GM19467 (cell line): ENCODE data around the gene CFAP20DC.
A peak's percentile ranks its signal among the peaks of the same experiment; 100 is the strongest.
"Not testable (repeated sequence)": the region's sequence is repeated elsewhere in the genome, so short reads cannot be mapped to it uniquely, and the experiment has no call there.

ENCODE experiments used
- ATAC-seq: cut with Tn5 transposase; IDR thresholded peaks from one replicate; pipeline ENCODE4 v1.9.1; 2021; ENCODE audit warnings: mild to moderate bottlenecking, moderate library complexity; ENCODE audit not compliant: unreplicated experiment

Gene CFAP20DC

DNA sequence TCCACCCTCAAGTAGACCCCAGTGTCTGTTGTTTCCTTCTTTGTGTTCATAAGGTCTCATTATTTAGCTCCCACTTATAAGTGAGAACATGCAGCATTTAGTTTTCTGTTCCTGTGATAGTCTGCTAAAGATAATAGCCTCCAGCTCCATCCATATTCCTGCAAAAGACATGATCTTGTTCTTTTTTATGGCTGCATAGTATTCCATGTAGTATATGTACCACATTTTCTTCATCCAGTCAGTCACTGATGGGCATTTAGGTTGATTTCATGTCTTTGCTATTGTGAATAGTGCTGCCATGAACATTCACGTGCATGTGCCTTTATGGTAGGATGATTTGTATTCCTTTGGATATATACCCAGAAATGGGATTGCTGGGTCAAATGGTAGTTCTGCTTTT, 82.0 kb downstream of the CFAP20DC start:
- not testable (repeated sequence) for ATAC-seq

DNA sequence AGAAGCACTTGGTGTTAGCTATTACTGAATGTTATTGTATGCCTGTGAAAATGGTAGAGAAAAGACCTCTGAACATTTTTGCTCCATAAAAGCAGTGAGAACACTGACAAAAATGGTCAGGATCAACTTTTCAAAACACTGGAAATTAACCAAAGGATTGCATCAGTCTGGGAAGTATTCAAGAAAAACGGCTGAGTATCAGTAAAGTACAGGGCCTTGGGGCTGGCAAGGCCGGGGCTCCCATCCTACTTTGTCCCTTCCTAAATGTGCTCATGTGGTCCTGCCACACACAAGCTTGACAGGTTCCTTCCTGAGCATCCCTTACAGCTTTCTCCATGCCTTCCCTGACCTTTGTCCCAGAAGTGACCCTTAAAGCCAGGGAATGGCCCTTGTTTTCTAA, 84.0 kb downstream of the CFAP20DC start:
- ATAC-seq: no peak

DNA sequence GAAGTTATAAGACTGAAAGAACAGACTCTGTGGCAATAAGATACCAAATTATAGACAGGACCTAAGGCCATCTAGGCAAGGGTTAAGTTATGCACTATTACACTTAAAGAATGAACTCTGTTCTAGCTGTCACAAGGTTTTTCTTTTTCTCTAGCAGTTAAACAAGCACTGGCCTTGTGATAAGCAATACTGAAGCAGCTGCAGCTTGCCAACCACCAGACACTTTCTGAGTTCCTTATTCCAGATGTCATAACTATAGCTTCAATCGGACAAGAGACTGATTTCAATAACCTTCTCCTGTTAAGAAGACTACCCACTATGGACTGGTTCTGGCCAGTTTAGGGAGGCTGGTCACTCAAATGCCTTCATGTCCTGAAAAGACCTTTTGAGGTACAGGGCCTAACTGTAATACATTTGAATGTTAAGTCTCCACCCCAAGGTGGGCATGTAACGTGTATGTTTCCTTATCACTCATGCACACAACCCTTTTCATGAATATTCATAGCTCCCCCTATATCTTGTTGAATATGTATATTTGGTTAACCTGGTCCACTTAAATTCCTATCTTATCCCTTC, 85.8 kb downstream of the CFAP20DC start:
- ATAC-seq: no peak

DNA sequence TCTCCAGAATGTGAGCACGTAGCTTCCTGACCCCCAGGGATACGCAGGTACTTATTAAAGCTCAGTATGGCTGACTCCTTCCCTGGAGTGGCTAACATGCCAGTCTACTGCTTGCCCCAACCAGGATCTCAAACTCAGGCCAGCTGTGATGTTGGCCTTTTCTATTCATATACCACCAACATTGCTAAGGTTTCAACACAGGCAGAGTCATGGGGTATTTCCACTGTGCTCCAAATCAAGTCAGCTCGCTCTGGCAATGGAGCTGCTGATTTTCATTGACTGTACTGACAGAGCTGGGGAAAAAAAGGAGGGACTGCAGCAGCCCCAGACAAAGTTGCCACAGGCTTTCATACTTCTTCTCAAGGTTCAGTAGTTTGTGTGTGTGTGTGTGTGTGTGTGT, 87.0 kb downstream of the CFAP20DC start:
- no peak for ATAC-seq

DNA sequence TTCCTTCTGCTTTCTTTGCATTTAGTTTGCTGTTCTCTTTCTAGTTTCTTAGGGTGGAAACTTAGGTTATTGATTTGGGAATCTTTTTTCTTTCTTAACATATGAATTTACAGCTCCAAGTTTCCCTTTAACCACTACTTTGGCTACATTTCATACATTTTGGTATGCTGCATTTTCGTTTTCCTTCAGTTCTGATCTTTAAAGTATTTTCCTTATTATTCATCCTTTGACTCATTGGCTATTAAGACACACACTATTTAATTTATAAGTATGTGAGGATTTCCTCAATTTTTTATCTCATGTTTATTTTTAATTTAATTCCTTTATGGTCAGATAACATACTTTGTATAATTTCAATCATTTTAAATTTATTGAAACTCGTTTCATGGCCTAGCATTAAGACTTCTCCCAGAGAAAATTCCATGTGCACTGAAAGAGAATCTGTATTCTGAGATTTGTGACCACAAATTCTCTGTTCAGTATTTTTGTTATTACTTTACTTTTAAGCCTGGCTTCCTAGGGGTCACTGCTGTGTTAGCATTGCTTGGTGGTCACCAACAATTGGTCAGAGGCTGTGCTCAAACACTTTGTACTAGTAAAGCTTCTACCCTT, 87.7 kb downstream of the CFAP20DC start:
- ATAC-seq: no peak

DNA sequence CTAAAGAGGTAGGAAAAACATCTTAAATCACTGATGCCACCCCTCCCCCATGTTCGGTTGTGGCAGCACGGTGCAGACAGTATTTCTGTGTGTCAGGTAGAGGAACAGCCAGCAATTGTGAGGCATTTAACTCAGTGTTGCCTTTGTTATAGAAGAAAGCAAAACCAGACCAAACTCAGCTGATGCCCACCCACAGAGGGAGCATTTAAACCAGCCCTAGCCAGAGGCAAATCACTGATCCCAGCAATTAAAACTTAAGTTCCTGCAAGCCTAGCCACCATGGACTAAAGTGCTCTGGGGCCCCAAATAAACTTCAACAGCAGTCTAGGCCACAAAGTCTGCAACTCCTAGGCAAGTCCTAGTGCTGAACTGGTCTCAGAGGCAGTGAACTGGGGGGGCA, 94.5 kb downstream of the CFAP20DC start:
- no peak for ATAC-seq

DNA sequence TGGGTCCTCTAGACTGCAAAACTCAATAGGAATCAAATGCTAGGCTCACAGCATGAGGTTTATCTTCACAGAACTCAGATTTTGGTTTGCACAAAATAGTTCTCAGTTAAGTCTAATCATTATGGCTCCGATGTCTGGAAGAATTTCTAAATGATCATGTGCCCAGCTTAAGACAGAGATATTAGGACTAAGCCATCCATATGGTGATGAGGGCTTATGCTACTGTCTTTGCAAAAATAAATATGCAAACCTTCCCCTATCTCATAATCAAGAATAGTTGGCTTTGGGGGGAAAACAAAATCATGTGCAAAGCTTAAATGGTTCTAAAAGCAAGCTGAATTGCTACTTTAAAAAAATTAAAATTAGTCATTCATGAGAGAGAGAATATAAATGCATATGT, 96.5 kb downstream of the CFAP20DC start:
- ATAC-seq: no peak

DNA sequence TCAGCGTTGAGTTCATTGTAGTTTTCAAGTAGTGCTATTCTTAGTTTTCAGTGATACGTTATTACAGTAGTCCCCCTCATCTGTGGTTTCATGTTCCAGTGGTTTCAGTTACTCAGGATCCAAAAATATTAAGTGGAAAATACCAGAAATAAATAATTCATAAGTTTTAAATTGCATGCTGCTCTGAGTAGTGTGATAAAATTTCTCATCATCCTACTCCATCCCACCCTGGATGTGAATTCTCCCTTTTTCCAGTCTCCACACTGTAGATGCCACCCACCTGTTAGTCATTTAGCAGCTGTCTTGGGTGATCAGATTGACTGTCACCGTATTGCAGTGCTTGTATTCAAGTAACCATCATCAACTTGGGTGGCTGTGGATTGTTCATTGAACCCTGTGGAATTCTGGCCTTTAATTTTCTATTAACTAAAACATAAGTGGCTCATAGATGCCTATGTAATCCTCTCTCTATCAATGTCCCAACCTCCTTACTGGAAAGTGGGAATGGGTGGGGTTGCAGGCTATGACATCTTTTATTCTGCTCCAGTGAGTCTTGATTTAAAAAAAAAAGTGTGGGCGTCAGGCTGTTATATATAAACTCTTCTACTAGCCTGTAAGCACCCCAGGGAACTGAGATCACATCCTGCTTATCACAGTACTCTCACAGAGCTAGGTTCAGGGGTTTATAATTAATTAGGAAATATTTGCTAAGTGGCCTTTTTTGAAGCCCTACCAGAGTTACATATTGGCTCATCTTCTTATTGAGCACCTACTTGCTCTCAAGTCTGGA, 97.5 kb downstream of the CFAP20DC start:
- ATAC-seq: peak; percentile 81

DNA sequence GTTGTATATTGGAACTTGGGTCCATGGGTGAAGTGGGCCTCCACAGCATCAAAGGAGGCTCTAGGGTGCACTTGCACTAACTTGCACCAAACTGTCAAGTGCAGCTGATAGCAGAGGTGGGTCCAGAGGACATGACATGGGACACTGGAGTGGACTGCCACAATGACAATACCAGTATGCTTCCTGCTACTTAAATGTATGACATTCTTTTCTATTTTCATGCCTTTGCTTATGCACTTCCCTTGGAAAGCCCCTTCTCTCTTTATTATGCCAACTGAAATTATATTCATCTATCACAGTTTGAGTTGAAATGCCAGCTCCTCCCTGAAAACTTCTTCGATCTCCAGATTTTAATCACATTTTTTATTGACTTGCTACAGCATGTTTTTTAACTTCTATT, 101.8 kb downstream of the CFAP20DC start:
- no peak for ATAC-seq

DNA sequence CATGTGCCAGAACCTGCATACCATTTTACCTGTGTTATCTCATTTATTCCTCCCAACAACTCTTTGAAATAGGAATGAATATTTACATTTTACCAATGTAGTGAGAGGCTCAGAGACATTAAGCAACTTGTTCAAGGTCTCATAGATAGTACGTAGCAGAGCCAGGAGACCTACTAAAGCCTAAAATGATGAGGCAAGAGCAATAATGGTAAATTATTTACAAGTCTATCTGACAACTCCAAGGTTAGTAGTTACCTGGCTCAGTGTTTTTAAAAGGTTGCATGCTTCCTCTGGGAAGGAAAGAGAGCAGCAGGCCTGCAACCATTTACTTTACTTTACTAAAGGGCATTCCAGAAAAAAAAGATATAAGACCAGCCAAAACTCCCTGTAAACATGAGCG, 103.0 kb downstream of the CFAP20DC start:
- no peak for ATAC-seq

DNA sequence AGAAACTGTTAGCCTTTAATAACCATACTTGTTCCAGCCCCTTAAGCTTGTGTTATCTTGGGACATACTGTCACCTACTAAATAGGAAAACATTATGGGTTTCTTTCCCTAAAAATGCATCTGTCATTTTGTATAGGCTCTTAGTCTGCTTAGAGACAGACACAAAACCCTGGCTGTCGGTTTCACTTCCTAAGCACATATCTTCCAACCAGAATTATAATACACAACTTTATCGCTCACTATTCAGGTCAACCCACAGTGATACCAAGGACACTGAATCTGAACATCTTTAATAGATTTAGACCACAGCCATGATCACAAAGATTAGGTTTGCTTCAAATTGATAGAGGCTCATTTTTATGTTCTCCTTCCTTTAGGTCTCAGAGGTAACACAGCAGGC, 111.8 kb downstream of the CFAP20DC start:
- no peak for ATAC-seq

DNA sequence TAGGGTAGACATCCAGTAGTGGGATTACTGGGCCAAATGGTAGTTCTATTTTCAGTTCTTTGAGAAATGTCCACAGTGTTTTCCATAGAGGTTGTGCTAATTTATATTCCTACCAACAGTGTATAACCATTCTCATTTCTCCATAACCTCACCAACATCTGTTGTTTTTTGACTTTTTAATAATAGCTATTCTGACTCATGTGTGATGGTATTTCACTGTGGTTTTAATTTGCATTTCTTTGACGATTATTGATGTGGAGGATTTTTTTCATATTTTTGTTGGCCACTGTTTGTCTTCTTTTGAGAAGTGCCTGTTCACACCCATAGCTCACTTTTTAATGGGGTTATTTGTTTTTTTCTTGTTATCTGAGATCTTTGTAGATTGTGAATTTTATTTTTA, 125.2 kb downstream of the CFAP20DC start:
- ATAC-seq: no peak

DNA sequence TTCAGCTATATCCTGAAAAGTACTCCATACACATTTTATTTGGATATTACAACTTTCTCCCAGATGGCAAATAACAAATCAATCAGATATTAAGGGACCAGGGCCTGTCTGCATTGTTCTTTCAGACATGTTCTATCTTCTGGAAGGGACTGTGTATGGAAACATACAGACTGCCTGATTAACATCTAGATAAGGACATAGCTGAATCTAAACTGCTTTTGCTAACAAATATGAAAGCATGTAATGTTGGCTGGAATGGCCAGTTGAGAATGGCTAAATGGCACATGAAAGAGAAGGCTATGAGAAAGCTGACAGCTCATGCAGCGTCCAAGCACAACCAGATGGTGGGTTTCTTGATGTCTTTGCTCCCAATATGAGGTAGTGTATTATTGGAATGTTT, 149.4 kb downstream of the CFAP20DC start:
- no peak for ATAC-seq

DNA sequence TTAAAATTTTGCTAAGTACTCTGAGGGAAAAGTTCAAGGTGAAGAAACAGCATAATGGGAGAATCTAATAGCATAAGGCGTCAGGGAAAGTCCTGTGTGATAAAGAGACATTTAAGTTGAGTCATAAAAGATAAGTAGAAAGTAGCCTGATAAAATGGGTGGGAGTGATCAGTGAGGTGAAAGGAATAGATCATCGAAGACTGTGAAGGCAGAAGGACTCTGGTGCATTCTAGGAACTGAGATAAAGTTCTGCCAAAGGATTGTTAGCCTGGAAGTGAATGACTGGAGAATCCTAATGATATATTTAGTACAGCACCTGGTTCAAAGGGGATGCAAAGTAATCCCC, 149.9 kb downstream of the CFAP20DC start:
- ATAC-seq: no peak

DNA sequence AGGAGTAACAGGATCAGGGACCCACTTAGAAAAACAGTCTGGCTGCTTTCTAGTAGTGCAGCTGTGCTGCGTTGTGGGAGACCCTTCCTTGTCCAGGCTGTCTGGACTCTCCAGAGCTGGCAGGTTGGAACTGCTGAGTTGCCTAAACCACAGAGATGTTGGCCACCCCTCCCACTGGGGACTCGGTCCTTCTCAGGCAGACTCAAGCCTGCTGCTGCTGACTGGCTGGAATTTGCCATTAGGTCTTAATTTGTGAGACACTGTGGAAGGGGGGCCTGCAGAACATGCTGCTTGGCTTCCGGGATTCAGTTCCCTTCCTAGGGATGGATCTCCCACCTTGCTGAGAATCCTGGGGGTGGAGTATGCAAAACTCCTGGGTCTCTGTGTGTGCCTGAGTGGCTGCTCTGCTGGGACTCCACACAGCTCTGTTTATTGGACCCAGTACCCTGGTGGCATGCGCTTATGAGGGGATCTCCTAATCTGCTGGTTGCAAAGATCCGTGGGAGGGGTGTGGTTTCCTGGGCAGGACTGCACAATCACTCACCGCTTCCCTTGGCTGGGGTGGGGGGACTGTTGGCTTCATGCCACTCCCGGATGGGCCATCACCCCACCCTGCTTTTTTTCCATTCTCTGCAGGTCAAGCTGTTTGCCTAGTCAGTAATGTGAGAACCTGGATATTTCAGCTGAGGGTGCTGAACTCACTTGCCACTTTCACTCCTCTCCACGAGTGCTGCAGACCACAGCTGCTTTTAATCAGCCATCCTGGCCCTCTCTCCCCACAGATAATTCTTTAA, 150.5 kb downstream of the CFAP20DC start:
- peak; percentile 62 for ATAC-seq

DNA sequence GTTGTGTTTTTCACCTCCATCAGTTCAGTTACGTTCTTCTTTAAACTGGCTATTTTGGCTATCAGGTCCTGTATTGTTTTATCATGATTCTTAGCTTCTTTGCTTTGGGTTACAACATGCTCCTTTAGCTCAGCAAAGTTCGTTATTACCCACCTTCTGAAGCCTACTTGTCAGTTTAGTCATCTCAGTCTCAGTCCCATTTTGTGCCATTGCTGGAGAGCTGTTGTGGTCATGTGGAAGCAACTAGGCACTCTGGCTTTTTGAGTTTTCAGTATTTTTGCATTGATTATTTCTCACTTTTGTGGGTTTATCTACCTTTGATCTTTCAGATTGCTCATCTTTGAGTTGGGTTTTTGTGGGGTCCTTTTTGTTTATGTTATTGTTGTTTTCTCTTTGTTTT, 151.3 kb downstream of the CFAP20DC start:
- no peak for ATAC-seq

DNA sequence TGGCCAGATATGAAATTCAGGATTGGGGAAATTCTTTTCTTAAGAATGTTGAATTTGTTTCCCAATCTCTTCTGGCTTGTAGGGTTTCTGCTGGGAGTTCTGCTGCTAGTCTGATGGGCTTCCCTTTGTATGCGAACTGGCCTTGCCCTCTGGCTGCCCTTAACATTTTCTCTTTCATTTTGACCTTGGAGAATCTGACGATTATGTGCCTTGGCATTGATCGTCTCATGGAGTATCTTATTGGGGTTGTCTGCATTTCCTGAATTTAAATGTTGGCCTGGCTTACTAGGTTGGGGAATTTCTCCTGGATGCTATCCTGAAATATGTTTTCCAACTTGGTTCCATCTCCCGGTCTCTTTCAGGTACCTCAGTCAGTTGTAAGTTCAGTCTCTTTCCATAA, 152.2 kb downstream of the CFAP20DC start:
- no peak for ATAC-seq

DNA sequence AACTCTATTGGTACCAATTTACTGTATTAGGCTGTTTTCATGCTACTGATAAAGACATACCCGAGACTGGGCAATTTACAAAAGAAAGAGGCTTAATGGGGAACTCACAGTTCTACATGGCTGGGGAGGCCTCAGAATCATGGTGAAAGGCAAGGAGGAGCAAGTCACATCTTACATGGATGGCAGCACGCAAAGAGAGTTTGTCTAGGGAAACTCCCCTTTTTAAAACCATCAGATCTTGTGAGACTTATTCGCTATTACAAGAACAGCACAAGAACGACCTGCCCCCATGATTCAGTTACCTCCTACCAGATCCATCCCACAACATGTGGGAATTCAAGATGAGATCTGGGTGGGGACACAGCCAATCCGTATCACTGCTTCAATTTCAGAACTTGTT, 154.1 kb downstream of the CFAP20DC start:
- ATAC-seq: not testable (repeated sequence)

DNA sequence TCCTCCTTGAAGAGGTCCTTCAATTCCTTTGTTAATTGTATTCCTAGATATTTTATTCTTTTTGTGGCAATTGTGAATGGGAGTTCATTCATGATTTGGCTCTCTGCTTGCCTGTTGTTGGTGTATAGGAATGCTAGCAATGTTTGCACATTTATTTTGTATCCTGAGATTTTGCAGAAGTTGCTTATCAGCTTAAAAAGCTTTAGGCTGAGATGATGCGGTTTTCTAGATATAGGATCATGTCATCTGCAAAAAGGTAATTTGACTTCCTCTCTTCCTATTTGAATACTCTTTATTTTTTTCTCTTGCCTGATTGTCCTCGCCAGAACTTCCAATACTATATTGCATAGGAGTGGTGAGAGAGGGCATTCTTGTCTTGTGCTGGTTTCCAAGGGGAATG, 157.3 kb downstream of the CFAP20DC start:
- ATAC-seq: not testable (repeated sequence)

DNA sequence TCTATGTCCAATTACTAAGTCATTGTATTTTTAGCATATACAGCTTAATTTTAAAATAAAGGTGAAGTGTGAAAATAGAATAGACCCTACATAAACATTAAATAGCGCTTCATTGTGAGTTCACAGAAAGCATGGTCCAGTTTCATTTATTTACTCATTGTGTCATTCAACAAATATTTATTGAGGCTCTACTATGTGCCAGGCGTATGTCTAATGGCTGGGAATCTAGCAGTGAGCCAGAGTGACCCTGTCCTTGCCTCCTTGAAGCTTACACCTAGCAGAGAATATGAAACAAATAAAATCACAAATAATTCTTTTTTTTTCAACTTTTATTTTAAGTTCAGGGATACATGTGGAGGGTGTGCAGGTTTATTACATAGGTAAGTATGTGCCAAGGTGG, 161.7 kb downstream of the CFAP20DC start:
- ATAC-seq: no peak

DNA sequence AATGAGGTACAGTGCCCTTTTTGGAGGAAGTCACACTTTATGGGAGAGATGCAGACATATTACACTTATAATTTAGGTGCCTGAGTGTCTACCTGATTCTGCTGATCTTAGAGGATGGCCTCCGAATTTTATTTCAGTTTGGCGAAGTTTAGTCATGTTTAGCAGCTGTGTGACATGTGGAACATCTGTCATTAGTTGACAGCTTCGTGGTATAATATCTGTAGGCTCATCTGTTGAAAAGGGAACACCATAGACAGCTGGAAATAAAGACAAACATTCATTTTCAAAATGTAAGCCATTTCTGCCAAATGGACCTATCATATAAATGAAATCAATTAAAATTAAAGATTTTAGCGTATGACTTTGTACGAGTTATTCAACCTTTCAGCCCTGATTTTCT, 165.4 kb downstream of the CFAP20DC start:
- ATAC-seq: no peak

DNA sequence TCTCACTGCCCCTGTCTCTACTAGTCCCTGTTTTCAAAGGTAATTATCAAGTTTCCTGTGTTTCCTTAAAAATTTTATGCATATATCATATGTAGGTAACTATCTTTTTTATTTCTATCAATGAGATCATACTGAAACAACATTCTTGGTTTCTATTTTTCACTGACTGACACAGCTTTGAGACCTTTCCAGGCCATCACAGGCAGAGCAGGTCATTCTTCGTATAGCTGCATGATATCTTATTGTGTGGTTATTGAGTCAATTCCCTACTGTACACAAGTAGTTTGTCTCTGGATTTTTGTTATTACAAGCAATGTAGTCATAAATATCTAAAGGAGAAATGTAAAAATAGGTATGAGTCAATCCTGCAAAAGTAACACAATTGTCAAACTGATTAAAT, 169.6 kb downstream of the CFAP20DC start:
- no peak for ATAC-seq
